ENCODE data around the gene ALG1. TPM values are rescaled to one million over a fixed set of nuclear protein-coding genes. Genes with fewer than 3 reads are reported as not detected.

Gene ALG1
- total and polyA plus RNA-seq, 2 of the 13 experiments (the other 11 are each of a cell fraction or from before 2014, with no cell fraction given): 43.3 to 75.6 TPM

DNA sequence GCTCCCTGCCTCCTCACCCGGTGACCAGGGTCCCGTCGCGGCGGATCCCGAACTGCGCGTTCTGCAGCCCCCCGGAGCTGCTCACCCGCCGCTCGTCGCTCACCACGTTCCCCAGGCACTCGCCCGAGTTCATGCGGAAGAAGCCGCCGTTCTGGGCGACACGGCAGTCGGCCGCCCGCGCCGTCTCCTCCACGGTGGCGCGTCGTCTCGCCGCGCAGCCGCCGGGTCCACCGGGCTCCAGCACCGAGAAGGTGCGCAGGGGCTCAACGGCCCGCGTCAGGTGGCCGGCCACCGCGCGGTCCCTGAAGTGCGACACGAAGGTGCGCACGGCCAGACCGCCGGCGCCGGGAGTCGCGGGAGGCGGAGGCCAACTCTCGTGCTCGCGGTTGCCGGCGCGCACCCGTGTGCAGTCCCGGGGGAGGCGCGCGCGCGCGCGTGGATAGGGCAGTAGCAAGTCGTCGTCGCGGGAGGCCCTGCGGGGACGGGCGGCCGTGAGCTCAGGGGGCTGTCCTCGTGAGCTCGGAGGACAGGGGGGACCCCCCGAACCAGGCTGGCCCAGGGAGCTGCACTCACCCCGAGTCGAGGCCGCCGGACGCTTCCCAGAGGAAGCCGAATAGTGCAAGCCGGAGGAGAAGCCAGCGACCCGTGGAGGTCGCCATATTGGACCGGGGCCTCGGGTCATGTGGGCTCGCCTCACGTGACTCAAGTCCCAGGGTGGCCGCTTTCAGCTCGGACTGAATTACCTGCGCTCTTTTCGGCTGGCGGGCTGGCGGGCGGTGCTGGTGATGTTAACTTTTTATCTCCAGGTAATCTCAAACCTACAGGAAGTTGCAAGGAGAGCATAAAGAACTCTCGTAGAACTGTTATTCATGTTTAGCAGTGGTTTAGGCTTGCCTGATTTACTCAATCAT lies 38.1 kb upstream of the ALG1 start, which contains the start of gene NAGPA (continued):
- no peak; the same call in 1 of the 2 replicates for TF ChIP-seq ZBTB46 (CRISPR knock-in tag; IDR thresholded peaks at IDR 0.05; ENCODE audit: borderline replicate concordance)
- TF ChIP-seq, protein P1, sequence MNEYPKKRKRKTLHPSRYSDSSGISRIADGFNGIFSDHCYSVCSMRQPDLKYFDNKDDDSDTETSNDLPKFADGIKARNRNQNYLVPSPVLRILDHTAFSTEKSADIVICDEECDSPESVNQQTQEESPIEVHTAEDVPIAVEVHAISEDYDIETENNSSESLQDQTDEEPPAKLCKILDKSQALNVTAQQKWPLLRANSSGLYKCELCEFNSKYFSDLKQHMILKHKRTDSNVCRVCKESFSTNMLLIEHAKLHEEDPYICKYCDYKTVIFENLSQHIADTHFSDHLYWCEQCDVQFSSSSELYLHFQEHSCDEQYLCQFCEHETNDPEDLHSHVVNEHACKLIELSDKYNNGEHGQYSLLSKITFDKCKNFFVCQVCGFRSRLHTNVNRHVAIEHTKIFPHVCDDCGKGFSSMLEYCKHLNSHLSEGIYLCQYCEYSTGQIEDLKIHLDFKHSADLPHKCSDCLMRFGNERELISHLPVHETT (CRISPR knock-in tag; conservative IDR thresholded peaks at IDR 0.05): peak; percentile 90
- no peak for TF ChIP-seq SRSF9 (IDR thresholded peaks at IDR 0.05; ENCODE audit: borderline replicate concordance, insufficient read depth, low read depth, low read length, poor library complexity, severe bottlenecking)
- TF ChIP-seq TERF1 (CRISPR knock-in tag; IDR thresholded peaks at IDR 0.05): no peak
- peak; percentile 40; the same call in 1 of the 2 replicates for TF ChIP-seq AKAP8 (CRISPR knock-in tag; IDR thresholded peaks at IDR 0.05)
- peak; percentile 96 for TF ChIP-seq SALL2 (CRISPR knock-in tag; IDR thresholded peaks at IDR 0.05)
- TF ChIP-seq NKX3-1 (CRISPR knock-in tag; IDR thresholded peaks at IDR 0.05): peak; percentile 95
- TF ChIP-seq, protein P2, sequence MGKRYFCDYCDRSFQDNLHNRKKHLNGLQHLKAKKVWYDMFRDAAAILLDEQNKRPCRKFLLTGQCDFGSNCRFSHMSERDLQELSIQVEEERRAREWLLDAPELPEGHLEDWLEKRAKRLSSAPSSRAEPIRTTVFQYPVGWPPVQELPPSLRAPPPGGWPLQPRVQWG (CRISPR knock-in tag; IDR thresholded peaks at IDR 0.05; ENCODE audit: borderline replicate concordance, low read depth): 0 out of 2 replicates have a peak, but pooled peaks have one; percentile 80
- peak; percentile 89 for TF ChIP-seq ZNF777 (CRISPR knock-in tag; IDR thresholded peaks at IDR 0.05)
- TF ChIP-seq CEBPB (IDR thresholded peaks at IDR 0.05; ENCODE audit: borderline replicate concordance, low read depth, low read length): no peak
- TF ChIP-seq ZNF543 (CRISPR knock-in tag; IDR thresholded peaks at IDR 0.05): peak; percentile 92
- peak; percentile 88 for TF ChIP-seq YEATS2 (CRISPR knock-in tag; IDR thresholded peaks at IDR 0.05; ENCODE audit: borderline replicate concordance)
- TF ChIP-seq ZNF749 (CRISPR knock-in tag; IDR thresholded peaks at IDR 0.05; ENCODE audit: borderline replicate concordance): peak; percentile 94; the same call in 1 of the 2 replicates
- TF ChIP-seq DMAP1 (CRISPR knock-in tag; IDR thresholded peaks at IDR 0.05): peak; percentile 88
- TF ChIP-seq TARDBP (CRISPR knock-in tag; IDR thresholded peaks at IDR 0.05): peak; percentile 94
- peak; percentile 74 for TF ChIP-seq ZNF143 (CRISPR knock-in tag; IDR thresholded peaks at IDR 0.05)
- TF ChIP-seq ZNF547 (CRISPR knock-in tag; IDR thresholded peaks at IDR 0.05): peak; percentile 65
- peak; percentile 95; the same call in 1 of the 2 replicates for TF ChIP-seq PCBP1 (IDR thresholded peaks at IDR 0.05; ENCODE audit: borderline replicate concordance, low read depth, low read length)
- TF ChIP-seq UBTF (CRISPR knock-in tag; IDR thresholded peaks at IDR 0.05): peak; percentile 88
- TF ChIP-seq BRCA1 (CRISPR knock-in tag; IDR thresholded peaks at IDR 0.05): peak; percentile 95
- TF ChIP-seq ZNF883 (CRISPR knock-in tag; IDR thresholded peaks at IDR 0.05; ENCODE audit: not compliant biosample characterization): peak; percentile 96
- TF ChIP-seq HOXA5 (CRISPR knock-in tag; IDR thresholded peaks at IDR 0.05): peak; percentile 97
